ENCODE measurements around the gene CNTROB.

GRCh38 chr17:7969433-7969832 lies 37.4 kb downstream of the CNTROB start:
- no peak for TF ChIP-seq CTCF (IDR thresholded peaks at IDR 0.05)
- TF ChIP-seq POLR2A (IDR thresholded peaks at IDR 0.05), result no peak
